HT-29 (cell line): ENCODE results near the gene ARHGAP31. TPM values are rescaled to one million over a fixed set of nuclear protein-coding genes. Genes with fewer than 3 reads are reported as not detected.

ENCODE experiments used
- DNase-seq: peaks from one replicate; pipeline ENCODE4 v3.0.0-alpha.2; 2015; ENCODE audit warnings: low spot score
- small RNA-seq: library from RNA; depleted of rRNA; stranded (forward); fragments of <200 nt; gene quantifications from one replicate; pipeline ENCODE3, GENCODE V24; 2014
- total RNA-seq: library from RNA; depleted of rRNA; stranded (reverse); fragments of >200 nt; shearing (Covaris generic); gene quantifications from 2 replicates; pipeline ENCODE4 v1.2.3, GENCODE V29; 2014; rRNA removed

The ARHGAP31 gene
- total RNA-seq, 1 experiment from 2014 or later: 0.03 TPM

DNA sequence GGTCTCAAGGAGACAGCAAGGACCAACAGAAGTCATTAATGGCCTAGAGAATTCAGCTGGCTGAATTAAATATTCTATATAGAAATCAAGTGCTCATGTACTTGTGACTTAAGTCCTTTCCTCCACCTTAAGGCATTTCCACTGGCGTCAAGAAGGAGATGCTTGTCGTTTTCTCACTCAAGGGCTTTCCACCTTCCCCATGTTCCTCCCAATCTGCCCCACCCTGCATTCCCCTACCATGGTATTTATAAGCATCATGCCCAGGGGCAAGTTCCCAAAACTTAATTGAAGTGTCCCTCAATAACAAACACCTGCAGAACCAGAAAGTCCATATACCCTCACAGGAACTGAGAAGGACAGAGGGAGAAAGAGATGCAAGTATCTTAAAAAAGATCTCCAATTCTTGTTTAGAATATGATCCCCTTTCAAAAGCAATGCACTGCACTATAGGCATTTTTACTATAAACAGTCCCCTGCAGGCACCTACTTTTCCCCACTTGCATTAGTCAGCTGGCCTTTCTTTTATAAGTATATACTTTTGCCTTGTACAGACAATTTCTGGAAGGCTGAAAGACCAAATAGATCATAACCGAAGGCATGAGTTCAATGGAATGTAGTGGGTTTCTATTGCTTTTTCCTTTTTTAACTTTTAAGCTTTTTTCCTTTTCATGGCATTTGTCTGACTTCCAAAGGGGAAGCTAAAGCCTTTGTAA lies 139.6 kb downstream of the ARHGAP31 start:
- no peak for DNase-seq

DNA sequence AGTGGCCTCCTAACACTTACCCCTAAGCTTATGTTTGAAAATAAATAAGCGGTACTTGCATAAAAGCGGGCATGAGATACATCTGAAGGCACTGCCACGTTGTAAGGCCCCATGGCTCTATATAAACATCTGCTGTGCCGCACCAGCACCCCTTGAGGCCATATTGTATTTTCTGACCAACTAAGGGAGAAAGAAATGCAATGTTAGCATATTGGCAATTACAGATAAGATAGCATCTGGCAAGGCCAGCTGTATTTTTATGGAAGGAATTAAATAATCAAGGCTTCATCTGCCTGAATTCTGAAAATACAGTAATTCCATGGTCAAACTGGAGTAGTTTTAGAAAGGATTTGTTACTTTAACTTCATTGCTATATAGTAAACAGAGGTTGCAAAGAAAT lies 140.5 kb downstream of the ARHGAP31 start:
- no peak for DNase-seq

DNA sequence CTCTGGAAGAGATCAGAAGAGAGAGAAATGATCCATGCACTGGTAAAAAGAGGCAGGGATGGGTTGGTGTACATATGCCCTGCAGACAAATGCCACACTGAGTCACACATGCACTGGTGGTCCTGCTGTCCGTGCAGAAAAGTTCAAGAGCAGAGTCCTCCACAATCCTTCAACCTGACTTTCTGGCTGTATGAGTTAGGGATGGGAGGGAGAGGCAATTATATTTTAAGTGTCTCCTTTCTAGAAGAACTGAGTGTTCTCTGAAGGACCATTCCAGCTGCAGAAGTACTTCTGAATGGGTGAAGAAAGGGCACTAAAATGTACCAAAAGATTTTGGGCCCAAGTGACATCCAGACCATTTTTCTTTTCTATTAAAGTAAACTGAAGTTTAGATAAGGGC lies 142.8 kb downstream of the ARHGAP31 start:
- DNase-seq: no peak

DNA sequence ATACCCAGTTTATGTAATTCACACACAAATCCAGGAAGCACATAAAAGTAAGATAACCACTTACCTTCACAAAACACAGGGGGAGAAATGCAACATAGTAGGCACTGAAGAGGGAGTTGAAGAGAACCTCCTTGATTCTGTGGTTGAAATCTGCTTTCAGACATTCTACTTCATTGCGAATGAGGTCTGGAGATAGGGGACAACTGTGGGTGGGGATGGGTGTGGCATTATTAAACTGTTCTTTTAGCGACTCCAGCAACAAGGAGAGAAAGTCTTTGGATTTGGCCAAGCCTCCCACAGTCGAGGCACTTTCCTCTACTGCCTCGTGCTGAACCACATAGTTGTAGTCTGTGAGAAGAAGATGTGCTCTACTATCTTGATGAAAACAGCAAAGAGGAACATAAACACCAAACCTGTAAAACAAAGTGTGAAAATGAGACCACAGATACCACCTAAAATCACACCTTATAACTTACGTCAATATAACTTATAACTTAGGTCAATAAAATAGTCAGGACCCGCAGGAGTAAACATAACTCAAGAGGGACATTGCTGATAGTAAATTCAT lies 143.6 kb downstream of the ARHGAP31 start:
- no peak for DNase-seq

DNA sequence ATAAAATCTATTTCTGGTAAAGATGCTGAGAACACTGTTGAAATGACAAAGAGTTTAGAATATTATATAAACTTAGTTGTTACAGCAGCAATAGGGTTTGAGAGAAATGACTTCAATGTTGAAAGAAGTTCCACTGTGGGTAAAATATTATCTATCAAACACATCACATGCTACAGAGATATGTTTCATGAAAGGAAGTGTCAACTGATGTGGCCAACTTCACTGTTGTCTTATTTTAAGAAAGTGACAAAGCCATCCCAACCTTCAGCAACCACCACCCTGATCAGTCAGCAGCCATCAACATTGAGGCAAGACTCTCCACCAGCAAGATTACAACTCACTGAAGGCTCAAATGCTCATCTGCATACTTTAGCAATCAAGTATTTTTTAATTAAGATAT lies 149.0 kb downstream of the ARHGAP31 start:
- no peak for DNase-seq

DNA sequence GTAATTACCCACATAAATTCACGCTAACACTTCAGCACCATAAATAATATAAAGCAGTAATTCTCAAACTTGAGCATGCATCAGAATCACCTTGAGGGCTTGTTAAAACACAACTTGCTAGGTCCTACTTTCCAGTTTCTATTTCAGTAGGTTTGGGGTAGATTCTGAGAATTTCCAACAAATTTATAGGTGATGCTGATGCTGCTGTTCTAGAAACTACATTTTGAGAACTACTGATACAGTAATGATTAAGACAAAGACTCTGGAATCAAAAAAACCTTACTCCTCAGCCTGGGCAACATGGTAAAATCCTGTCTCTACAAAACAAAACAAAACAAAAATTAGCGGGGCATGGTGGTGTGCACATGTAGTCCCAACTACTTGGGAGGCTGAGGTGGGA lies 150.4 kb downstream of the ARHGAP31 start:
- no peak for DNase-seq

DNA sequence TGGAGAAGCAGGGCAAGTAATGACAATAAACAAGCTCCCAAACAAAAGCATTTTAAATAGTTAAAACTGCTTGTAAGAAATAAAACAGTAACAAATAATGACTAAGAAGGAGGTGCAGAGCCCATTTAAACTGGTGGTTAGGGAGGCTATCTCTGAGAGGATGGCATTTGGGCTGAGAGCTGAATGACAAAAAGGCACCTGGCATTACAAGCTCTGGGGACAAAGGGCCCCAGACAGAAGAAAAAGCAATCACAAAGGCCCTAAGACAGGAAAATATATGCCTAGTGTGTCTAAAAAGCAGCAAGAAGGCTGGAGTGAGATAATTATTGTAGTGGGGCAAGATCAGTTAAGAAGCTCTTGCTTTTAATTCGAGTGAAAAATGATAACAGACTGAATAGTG lies 159.6 kb downstream of the ARHGAP31 start:
- no peak for DNase-seq

DNA sequence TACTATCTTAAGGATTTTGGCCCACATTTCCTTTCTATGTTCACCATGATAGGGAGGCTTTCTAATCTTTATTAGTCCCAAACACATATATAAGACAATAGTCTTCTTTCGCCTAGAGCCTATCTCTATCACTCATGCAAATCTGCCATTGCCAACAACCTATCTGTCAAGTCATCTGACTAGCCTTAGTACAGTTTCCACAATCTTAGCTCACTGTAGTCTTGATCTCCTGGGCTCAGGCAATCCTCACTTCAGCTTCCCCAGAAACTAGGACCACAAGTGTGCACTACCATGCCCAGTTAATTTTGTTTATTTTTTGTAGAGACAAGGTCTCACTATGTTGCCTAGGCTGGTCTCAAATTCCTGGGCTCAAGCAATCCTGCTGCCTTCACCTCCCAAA lies 162.3 kb downstream of the ARHGAP31 start:
- DNase-seq: no peak

DNA sequence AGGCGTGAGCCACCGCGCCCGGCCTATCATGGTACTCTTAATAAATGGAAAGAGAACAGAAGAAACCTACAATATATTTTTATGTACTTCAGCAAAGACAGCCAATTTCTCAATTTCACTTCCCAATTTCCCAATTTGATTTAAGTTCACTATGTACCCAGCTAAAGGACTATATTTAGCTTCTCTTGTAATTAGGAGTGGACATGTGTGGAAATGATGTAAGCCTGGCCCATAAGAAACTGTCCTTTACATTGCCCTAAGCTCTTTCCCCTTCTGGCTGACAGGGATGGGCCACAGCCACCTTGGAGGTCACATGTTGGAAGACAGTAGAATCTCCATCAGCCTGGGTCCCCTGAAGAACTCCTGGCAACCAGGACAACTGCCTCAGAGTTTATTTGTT lies 163.1 kb downstream of the ARHGAP31 start:
- no peak for DNase-seq

DNA sequence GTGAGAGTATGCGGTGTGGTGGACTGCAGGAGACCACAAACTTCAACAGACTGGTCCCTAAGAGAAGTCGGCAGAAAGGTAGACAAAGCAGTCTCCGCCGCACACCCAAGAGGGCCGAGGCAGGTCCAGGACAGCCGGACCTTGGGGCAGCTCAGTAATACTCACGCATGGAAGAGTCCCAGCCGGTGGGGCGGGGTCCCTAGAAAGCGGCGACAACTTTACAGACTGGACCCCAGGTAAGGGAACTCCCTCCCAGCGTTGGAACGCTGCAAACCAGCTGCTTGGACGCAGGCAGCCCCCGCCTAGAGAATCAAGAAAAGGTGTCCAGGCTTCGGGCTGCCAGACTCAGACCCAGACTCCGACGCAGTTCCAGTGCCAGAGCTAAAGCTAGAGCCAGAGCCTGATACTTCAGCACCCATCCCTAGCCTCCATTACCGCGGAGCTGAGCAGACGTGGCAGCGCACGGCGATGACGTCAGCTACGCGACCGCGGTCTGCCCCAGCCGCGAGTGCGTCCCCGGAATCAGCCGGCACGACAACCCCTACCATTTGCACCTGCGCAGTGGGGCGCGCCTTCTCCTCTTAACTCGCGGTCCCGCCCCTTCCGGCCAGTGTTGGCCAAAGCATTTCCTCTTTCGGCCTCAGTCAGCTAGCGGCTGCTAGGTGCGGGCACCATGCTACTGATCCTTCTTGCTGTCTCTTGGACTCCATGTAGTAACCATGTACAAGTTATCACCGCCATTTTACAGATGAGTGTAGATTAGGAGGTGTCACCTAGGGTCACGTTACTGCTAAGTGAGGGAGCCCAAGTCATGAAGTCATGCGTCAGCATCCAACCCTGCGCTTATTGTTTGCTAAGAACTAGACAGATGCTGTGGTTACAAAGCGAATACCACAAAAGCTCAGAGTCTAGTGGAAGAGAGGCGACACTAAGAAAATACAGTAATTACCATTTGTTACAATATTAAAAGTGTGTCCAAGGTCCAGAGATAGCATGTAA lies 169.3 kb downstream of the ARHGAP31 start, which contains the start of gene TMEM39A:
TSS of gene TMEM39A (minus strand) at position 445 of the 999 bp plus-strand sequence. CDS start 1,541 bp downstream, outside the sequence.
- peak; percentile 100 for DNase-seq

DNA sequence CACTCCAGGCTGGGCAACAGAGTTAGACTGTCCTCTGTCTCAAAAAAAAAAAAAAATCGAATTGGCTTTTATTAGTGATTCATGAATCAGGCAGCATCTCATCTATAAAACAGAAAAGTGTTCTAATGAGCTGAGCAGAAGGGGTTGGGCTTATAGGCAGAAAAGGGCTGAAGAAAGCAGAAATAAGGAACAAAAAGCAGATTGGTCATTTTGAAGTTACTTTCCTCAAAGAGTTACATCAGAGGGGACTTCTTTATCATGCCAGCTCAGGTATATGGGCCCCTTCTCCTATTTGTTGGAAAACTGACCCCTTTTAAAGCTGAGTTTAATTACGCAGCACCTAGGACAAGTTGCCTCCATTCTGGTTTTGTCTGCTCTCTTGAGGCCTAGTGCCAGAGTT lies 173.9 kb downstream of the ARHGAP31 start:
- no peak for DNase-seq

DNA sequence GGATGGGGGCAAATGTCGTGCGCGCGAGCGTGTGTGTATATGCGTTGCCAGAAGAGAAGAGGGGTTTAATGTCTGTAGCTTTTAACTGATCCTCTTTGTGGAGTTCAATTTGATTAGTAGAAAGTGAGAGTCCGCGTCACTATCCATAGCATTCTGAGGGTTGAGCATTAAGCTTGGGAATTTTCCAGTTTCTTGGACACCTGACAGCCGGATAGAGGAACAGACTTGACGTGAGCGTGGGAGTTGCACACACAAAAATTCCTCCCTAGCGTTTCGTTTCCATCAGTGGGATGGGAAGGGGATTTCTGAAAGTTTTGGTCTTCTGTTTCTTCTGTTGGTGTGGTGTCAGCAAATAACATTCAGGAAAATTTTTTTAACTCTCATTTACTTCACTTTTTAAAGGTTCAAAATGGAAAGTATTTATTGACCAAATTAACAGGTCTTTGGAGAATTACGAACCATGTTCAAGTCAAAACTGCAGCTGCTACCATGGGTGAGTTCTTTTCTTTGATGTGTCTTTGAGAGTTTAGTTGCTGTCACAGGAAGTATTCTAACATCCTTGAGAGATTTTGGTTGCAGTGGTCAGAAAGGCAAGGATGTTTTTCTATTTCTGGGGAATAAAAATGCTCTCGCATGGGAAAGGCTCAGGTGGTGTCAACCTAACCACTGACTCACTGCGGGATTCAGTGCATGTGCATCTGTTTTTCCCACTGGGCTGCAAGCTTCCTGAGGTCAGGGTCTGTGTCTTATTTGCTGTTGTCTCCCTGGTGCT lies 175.4 kb downstream of the ARHGAP31 start:
- DNase-seq: no peak

Small RNA genes lying within 50 kb of the gene (small RNA-seq; reads per million reads assigned to genes)
- gene RNU6-1127P: not detected

Other genes with a start within 250 kb of the ARHGAP31 start
- not detected in 2 replicates for gene TEX55, start 148.2 kb upstream of the ARHGAP31 start, total RNA-seq
- gene UPK1B, start 120.8 kb upstream of the ARHGAP31 start, total RNA-seq: not detected in 2 replicates
- gene B4GALT4, start 53.5 kb upstream of the ARHGAP31 start, total RNA-seq: 8.1 and 8.5 TPM in 2 replicates
- 30.2 and 45.0 TPM in 2 replicates for gene TMEM39A, start 169.2 kb downstream of the ARHGAP31 start, total RNA-seq
- 8.1 and 8.6 TPM in 2 replicates for gene POGLUT1, start 174.6 kb downstream of the ARHGAP31 start, total RNA-seq
- gene TIMMDC1, start 204.2 kb downstream of the ARHGAP31 start, total RNA-seq: 61.0 and 67.0 TPM in 2 replicates